Measurements from ENCODE around the gene MYB.
A peak's percentile ranks its signal among the peaks of the same experiment; 100 is the strongest.
"Not testable (repeated sequence)": the region's sequence is repeated elsewhere in the genome, so short reads cannot be mapped to it uniquely, and the experiment has no call there.

MYB gene

GRCh38 chr6:135180542-135181332 lies at the start of gene MYB:
MYB (plus strand) TSS chr6:135181308; CDS start chr6:135181514, 206 bp downstream.
- DNase-seq: peak; percentile 66

- DNase-seq: no peak
These were observed 48.3 kb upstream of the MYB start for GRCh38 chr6:135132776-135133175.

GRCh38 chr6:135135835-135136234 lies 45.3 kb upstream of the MYB start:
- no peak for DNase-seq

GRCh38 chr6:135137826-135138225 lies 43.3 kb upstream of the MYB start:
- no peak for DNase-seq

- DNase-seq: no peak
These were observed 39.9 kb upstream of the MYB start for GRCh38 chr6:135141182-135141581.

GRCh38 chr6:135141728-135142127 lies 39.4 kb upstream of the MYB start:
- DNase-seq: no peak

GRCh38 chr6:135142232-135142631 lies 38.9 kb upstream of the MYB start:
- not testable (repeated sequence) for DNase-seq

- DNase-seq: no peak
These were observed 36.4 kb upstream of the MYB start for GRCh38 chr6:135144673-135145062.

GRCh38 chr6:135145063-135145800 lies 35.9 kb upstream of the MYB start:
- DNase-seq: no peak

GRCh38 chr6:135146162-135146934 lies 34.8 kb upstream of the MYB start:
- DNase-seq: no peak

- no peak for DNase-seq
These were observed 33.2 kb upstream of the MYB start for GRCh38 chr6:135147637-135148592.

GRCh38 chr6:135148889-135149288 lies 32.2 kb upstream of the MYB start:
- DNase-seq: no peak

GRCh38 chr6:135149376-135149775 lies 31.7 kb upstream of the MYB start:
- no peak for DNase-seq

- DNase-seq: not testable (repeated sequence)
These were observed 30.6 kb upstream of the MYB start for GRCh38 chr6:135150481-135150880.

- not testable (repeated sequence) for DNase-seq
These were observed 27.0 kb upstream of the MYB start for GRCh38 chr6:135154125-135154524.

GRCh38 chr6:135158397-135158796 lies 22.7 kb upstream of the MYB start:
- DNase-seq: no peak

GRCh38 chr6:135159531-135159930 lies 21.6 kb upstream of the MYB start:
- no peak for DNase-seq

GRCh38 chr6:135161411-135162395 lies 19.4 kb upstream of the MYB start:
- no peak for DNase-seq

- DNase-seq: no peak
These were observed 18.2 kb upstream of the MYB start for GRCh38 chr6:135162678-135163439.

- DNase-seq: no peak
These were observed 17.7 kb upstream of the MYB start for GRCh38 chr6:135163440-135163738.
